ENCODE measurements around the gene KIAA1614. TPM values are rescaled to one million over a fixed set of nuclear protein-coding genes. Genes with fewer than 3 reads are reported as not detected.

Gene KIAA1614
- total RNA-seq, 1 donor from 2014 or later = 0.13 TPM

GRCh38 chr1:180940445-180940844 lies 27.7 kb downstream of the KIAA1614 start:
- DNase-seq (ENCODE audit: low spot score) = no peak
- no peak for ATAC-seq

GRCh38 chr1:180941518-180942275 lies 29.0 kb downstream of the KIAA1614 start:
- DNase-seq (ENCODE audit: low spot score) (no peak), ATAC-seq (no peak)

- no peak for ATAC-seq
- no peak for DNase-seq (ENCODE audit: low spot score)
Observed at GRCh38 chr1:180945151-180945550, 32.5 kb downstream of the KIAA1614 start.

GRCh38 chr1:180945551-180945950 lies 32.9 kb downstream of the KIAA1614 start:
- DNase-seq (ENCODE audit: low spot score) (no peak), ATAC-seq (no peak)

- DNase-seq (ENCODE audit: low spot score) = no peak
- ATAC-seq = no peak
Observed at GRCh38 chr1:180946056-180946455, 33.4 kb downstream of the KIAA1614 start.

GRCh38 chr1:180946541-180947498 lies 34.1 kb downstream of the KIAA1614 start:
- ATAC-seq (no peak), DNase-seq (ENCODE audit: low spot score) (no peak)

GRCh38 chr1:180947499-180947885 lies 34.8 kb downstream of the KIAA1614 start:
- DNase-seq (ENCODE audit: low spot score) (no peak), ATAC-seq (no peak)

GRCh38 chr1:180947901-180948640 lies 35.4 kb downstream of the KIAA1614 start:
- DNase-seq (ENCODE audit: low spot score) (no peak), ATAC-seq (no peak)

GRCh38 chr1:180948641-180949615 lies 36.2 kb downstream of the KIAA1614 start:
- DNase-seq (ENCODE audit: low spot score) = no peak
- ATAC-seq = no peak

GRCh38 chr1:180949616-180950000 lies 36.9 kb downstream of the KIAA1614 start:
- no peak for ATAC-seq
- DNase-seq (ENCODE audit: low spot score) = no peak

- ATAC-seq = no peak
- no peak for DNase-seq (ENCODE audit: low spot score)
Observed at GRCh38 chr1:180950321-180950720, 37.6 kb downstream of the KIAA1614 start.

GRCh38 chr1:180951186-180951745 lies 38.6 kb downstream of the KIAA1614 start:
- no peak for ATAC-seq
- DNase-seq (ENCODE audit: low spot score) = no peak

- ATAC-seq (no peak), DNase-seq (ENCODE audit: low spot score) (no peak)
Observed at GRCh38 chr1:180951836-180952656, 39.3 kb downstream of the KIAA1614 start.

GRCh38 chr1:180952657-180953013 lies 39.9 kb downstream of the KIAA1614 start:
- no peak for DNase-seq (ENCODE audit: low spot score)

GRCh38 chr1:180953291-180954004 lies 40.8 kb downstream of the KIAA1614 start:
- ATAC-seq (peak; percentile 52), DNase-seq (ENCODE audit: low spot score) (no peak)

More at GRCh38 chr1:180952657-180953013, 39.9 kb downstream of the KIAA1614 start:
- ATAC-seq = no peak

- peak; percentile 74 for DNase-seq (ENCODE audit: low spot score)
- ATAC-seq = peak; percentile 90
Observed at GRCh38 chr1:180954005-180954800, 41.5 kb downstream of the KIAA1614 start.

- no peak for DNase-seq (ENCODE audit: low spot score)
- ATAC-seq = peak; percentile 6
Observed at GRCh38 chr1:180954801-180955165, 42.1 kb downstream of the KIAA1614 start.
